Measurements from ENCODE around the gene NCAPG2. TPM values are rescaled to one million over a fixed set of nuclear protein-coding genes. Genes with fewer than 3 reads are reported as not detected.
A peak's percentile ranks its signal among the peaks of the same experiment; 100 is the strongest.

The NCAPG2 gene
- total and polyA plus RNA-seq, 4 experiments from 2014 or later = 7.2 to 17.9 (median 13.9) TPM

DNA sequence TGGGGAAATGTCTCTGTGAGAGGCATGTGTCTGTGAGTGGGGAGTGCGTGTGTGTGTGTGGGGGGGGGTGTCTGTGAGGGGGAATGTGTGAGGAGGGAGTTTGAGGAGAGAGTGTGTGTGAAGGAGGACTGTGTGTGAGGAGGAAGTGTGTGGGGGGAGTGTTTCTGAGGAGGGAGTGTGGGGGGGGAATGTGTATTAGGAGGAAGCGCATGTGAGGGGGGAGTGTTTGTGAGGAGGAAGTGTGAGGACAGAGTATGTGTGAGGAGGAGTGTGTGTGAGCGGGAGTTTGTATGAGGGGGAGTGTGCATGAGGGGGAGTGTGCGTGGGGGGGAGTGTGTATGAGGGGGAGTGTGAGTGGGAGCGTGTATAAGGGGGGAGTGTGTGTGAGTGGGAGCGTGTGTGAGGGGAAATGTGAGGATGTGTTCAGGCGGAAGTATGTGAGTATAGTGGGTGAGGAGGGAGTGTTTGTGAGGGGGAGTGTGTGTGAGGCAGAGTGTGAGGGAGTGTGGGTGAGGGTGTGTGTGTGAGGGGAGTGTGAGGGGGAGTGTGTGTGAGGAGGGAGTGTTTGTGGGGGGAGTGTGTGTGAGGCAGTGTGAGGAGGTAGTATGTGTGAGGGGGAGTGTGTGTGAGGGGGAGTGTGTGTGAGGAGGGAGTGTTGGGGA, 95.2 kb downstream of the NCAPG2 start:
- Histone ChIP-seq H3K27me3 (ENCODE audit: insufficient read depth, low read length) (no peaks in the 10 kb centered on the region), H3K4me1 (ENCODE audit: insufficient read depth, low read length) (no peaks in the 10 kb centered on the region), H3K9me3 (ENCODE audit: control insufficient read depth in 1 of 2, low read length in 2 of 2) (no peaks in the 10 kb centered on the region), H3K4me3 (ENCODE audit: low read length in 2 of 2) (no peak overlapping the region), H3K36me3 (ENCODE audit: insufficient read depth, low read length) (no peaks in the 10 kb centered on the region), H3K27ac (ENCODE audit: low read depth, low read length) (no peak overlapping the region)
- Mint-ChIP-seq H3K36me3 (no peaks in the 10 kb centered on the region), H3K4me3 (no peak overlapping the region), H3K27me3 (no peaks in the 10 kb centered on the region), H3K27ac (no peak overlapping the region), H3K9me3 (no peaks in the 10 kb centered on the region), H3K4me1 (peaks cover 0 to 10% (median 1%) of the 10 kb centered on the region in 4 donors)
- POLR2A ChIA-PET (ENCODE audit: partially characterized antibody) = no interaction called here
- DNase-seq = no peak
- intact Hi-C loops (cut with micrococcal nuclease) = no loop called here
- CTCF ChIA-PET (ENCODE audit: partially characterized antibody) = no interaction called here

DNA sequence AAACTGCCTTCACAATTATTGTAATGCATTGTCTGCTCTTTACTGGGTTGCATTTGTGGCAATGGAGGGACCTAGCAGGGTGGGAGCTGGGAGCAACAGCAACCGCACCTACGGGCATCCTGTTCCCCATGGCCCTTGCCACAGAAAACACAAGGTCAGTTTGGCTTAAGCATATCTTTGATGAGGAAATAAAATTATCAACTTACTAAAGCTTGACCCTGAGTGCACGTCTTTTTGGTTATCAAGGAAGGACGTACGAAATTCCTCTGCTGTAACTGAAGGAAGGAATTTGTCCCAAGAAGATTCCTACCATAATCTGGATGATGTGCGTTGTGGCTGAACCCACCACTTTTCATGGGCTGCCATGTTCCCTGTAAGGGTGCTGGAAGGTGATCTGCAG, 97.0 kb downstream of the NCAPG2 start:
- Mint-ChIP-seq H3K27ac (no peak overlapping the region), H3K27me3 (no peaks in the 10 kb centered on the region), H3K4me1 (no peaks in the 10 kb centered on the region), H3K4me3 (no peak overlapping the region), H3K36me3 (no peaks in the 10 kb centered on the region), H3K9me3 (no peaks in the 10 kb centered on the region)
- intact Hi-C loops (cut with micrococcal nuclease) = no loop called here
- Histone ChIP-seq H3K36me3 (ENCODE audit: insufficient read depth, low read length) (no peaks in the 10 kb centered on the region), H3K9me3 (ENCODE audit: control insufficient read depth in 1 of 2, low read length in 2 of 2) (no peaks in the 10 kb centered on the region), H3K27me3 (ENCODE audit: insufficient read depth, low read length) (no peaks in the 10 kb centered on the region), H3K27ac (ENCODE audit: low read depth, low read length) (no peak overlapping the region), H3K4me1 (ENCODE audit: insufficient read depth, low read length) (no peaks in the 10 kb centered on the region), H3K4me3 (ENCODE audit: low read length in 2 of 2) (no peak overlapping the region)
- ChIA-PET POLR2A (ENCODE audit: partially characterized antibody) (no interaction called here), CTCF (ENCODE audit: partially characterized antibody) (no interaction called here)
- no peak for DNase-seq

DNA sequence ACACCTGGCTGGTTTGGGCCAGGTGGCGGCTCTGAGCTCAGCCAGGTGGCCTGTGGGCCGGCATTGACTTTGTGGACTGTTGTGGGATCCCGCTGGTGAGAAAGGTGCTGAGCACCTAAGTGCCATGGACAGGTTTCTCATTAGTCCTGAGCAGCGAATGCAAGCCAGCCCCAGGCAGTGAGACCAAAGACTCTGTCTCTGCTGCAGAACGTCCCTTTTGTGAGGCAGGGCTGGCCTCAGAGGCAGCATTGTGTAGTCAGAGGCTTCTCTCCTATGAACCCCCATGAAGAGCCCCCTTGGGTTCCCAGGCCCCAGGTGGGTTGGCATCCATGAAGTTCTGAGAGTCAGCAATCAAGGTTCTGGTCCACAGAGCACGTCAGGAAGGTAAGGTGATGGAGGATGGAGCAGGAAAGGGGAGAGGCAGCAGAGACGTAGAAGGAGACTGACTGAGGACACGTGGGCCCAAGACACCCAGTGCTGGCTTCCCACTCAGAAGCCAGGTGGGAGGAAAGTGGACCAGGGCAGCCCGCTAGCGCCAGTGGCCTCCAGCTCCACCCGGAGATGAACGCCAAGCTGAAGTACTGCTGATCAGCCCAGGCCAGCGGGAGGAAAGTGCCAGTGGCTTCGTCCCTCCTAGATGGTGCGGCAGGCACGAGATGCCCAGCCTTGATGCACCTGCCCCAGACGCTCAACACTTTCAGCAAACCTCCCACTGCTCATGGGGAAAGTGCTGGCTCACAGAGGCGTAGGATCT, 97.8 kb downstream of the NCAPG2 start:
- intact Hi-C loops (cut with micrococcal nuclease) = no loop called here
- no peaks in the 10 kb centered on the region for H3K4me1 ChIP-seq (ENCODE audit: insufficient read depth, low read length)

DNA sequence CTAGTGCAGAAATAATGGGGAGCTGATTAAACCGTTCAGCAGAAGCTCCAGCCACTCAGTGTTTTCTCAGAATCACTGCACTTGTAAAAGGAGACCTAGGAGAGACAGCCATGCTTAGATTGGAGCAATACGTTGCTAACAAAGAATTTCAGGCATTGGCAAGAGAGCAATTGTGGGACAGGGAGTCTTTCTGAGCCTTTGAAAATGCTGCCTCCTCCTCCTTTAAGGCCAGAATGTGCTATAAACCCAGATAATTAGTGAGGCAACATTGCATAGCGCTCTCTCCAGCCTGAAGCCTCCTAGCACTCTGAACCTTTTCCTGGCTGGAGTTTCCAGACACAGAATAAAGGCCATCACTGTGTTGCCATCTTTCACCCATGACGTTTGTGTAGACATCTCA, 98.5 kb downstream of the NCAPG2 start:
- Histone ChIP-seq H3K9me3 (ENCODE audit: control insufficient read depth in 1 of 2, low read length in 2 of 2) (no peaks in the 10 kb centered on the region), H3K36me3 (ENCODE audit: insufficient read depth, low read length) (no peaks in the 10 kb centered on the region), H3K4me1 (ENCODE audit: insufficient read depth, low read length) (no peaks in the 10 kb centered on the region), H3K27me3 (ENCODE audit: insufficient read depth, low read length) (no peaks in the 10 kb centered on the region), H3K27ac (ENCODE audit: low read depth, low read length) (no peak overlapping the region), H3K4me3 (ENCODE audit: low read length in 2 of 2) (no peak overlapping the region)
- H3K27me3 Mint-ChIP-seq = no peaks in the 10 kb centered on the region
- H3K9me3 Mint-ChIP-seq = no peaks in the 10 kb centered on the region
- no peaks in the 10 kb centered on the region for H3K36me3 Mint-ChIP-seq
- no peak overlapping the region for H3K4me3 Mint-ChIP-seq
- H3K4me1 Mint-ChIP-seq = no peaks in the 10 kb centered on the region
- DNase-seq = no peak
- ChIA-PET CTCF (ENCODE audit: partially characterized antibody) (no interaction called here), POLR2A (ENCODE audit: partially characterized antibody) (no interaction called here)
- intact Hi-C loops (cut with micrococcal nuclease) = no loop called here
- H3K27ac Mint-ChIP-seq = peak overlapping the region in 1 of 7 donors; percentile 35

More for the DNA sequence above, 97.8 kb downstream of the NCAPG2 start:
- no peak overlapping the region for H3K27ac ChIP-seq (ENCODE audit: low read depth, low read length)
- Mint-ChIP-seq H3K36me3 (no peaks in the 10 kb centered on the region), H3K9me3 (no peaks in the 10 kb centered on the region), H3K27me3 (no peaks in the 10 kb centered on the region), H3K27ac (no peak overlapping the region), H3K4me3 (no peak overlapping the region), H3K4me1 (no peaks in the 10 kb centered on the region)
- POLR2A ChIA-PET (ENCODE audit: partially characterized antibody) = no interaction called here
- H3K9me3 ChIP-seq (ENCODE audit: control insufficient read depth in 1 of 2, low read length in 2 of 2) = no peaks in the 10 kb centered on the region
- no peak for DNase-seq
- CTCF ChIA-PET (ENCODE audit: partially characterized antibody) = no interaction called here
- H3K36me3 ChIP-seq (ENCODE audit: insufficient read depth, low read length) = no peaks in the 10 kb centered on the region
- no peak overlapping the region for H3K4me3 ChIP-seq (ENCODE audit: low read length in 2 of 2)
- H3K27me3 ChIP-seq (ENCODE audit: insufficient read depth, low read length) = no peaks in the 10 kb centered on the region

DNA sequence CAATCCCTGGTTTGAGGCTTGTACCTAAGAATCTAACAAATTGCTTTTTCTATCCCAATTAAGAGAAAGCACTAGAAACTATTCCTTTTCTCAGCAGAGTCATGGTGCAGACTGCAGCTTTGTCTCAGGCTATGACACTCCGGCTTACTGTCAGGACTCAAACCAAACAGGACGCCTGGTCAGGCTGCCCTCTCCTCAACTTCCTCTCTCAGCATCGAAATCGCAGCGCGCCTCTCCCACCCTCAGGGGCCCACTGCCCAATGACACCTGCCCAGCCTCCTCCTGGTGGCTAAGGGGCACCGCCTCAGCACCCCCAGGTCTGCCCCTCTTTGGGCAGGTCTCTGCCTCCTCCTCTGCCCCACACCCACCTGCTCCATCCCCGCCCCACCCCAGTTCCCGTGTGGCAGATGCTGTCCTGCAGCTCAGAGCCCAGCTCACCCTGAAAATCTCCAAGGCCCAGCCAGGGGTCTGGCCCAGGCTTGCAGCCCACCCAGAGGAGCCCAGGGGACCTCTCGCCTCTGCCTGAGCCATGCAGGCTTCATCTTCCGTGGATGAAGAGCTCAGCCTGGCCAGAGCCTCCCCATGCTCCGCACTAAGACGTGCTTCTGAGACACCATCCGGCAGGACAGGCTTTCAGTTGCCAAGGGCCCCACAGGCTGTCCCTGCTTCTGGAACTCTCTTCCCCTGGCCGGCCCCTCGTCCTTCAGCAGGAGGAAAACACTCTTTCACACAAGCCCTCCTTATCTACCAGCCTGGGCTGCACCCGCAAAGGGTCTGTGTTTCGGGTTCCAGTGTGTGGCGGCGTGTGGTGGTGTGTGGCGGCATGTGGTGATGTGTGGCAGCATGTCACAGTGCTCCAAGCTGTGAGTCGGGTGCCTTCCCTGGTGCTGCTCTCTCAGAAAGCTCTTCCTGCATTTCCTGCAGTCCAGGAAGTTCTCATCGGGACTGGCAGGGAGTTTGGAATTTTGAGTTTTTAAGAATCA, 100.5 kb downstream of the NCAPG2 start:
- CTCF ChIA-PET (ENCODE audit: partially characterized antibody) = no interaction called here
- intact Hi-C loops (cut with micrococcal nuclease) = no loop called here
- H3K9me3 Mint-ChIP-seq = no peaks in the 10 kb centered on the region
- Histone ChIP-seq H3K4me3 (ENCODE audit: low read length in 2 of 2) (no peak overlapping the region), H3K36me3 (ENCODE audit: insufficient read depth, low read length) (no peaks in the 10 kb centered on the region), H3K9me3 (ENCODE audit: control insufficient read depth in 1 of 2, low read length in 2 of 2) (no peaks in the 10 kb centered on the region), H3K27me3 (ENCODE audit: insufficient read depth, low read length) (no peaks in the 10 kb centered on the region), H3K4me1 (ENCODE audit: insufficient read depth, low read length) (no peaks in the 10 kb centered on the region), H3K27ac (ENCODE audit: low read depth, low read length) (no peak overlapping the region)
- no peak overlapping the region for H3K4me3 Mint-ChIP-seq
- H3K27me3 Mint-ChIP-seq = no peaks in the 10 kb centered on the region
- H3K36me3 Mint-ChIP-seq = no peaks in the 10 kb centered on the region
- H3K27ac Mint-ChIP-seq = peak overlapping the region in 1 of 7 donors; percentile 35
- DNase-seq = no peak
- H3K4me1 Mint-ChIP-seq = no peaks in the 10 kb centered on the region
- POLR2A ChIA-PET (ENCODE audit: partially characterized antibody) = no interaction called here

DNA sequence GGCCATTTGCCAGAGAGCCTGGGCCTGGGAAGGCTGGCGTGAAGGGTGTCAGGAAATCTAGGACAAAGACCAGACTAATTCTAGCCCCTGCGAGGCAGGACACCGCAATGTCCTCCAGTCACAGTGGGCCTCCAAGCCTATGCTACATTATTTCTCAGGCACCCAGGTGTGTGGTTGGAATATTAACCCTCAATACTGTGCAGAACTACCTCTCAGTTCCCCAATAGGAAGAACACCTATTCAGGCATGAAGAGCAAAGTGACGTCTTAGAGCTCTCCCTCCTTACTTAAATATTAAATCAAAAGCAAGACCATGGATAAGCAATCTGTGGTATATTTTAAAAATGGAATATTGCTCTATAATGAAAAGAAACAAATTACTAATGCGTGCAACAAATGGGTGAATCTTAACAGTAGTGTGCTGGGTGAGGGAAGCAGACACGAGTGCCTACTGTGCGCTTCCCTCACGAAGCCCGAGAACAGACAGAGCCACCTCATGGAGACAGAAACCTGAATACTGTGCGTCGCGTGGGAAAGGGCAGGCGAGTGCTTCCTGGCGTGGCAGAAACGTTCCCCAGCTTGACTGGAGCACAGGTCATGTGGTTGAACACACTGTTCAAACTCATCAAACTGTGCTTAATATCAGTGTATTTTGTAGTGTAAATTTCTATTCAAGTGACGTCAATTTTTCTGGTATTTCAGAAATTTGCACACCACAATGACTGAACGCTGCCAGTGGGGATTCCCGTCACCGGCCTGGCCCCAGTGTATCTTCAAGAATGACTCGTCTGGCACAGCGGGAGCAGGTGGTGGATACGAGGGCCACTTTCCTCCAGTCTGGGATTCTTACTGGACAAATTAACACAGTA, 101.5 kb downstream of the NCAPG2 start:
- intact Hi-C loops (cut with micrococcal nuclease) = no loop called here
- H3K9me3 ChIP-seq (ENCODE audit: control insufficient read depth in 1 of 2, low read length in 2 of 2) = no peaks in the 10 kb centered on the region
- H3K27me3 ChIP-seq (ENCODE audit: insufficient read depth, low read length) = no peaks in the 10 kb centered on the region
- no peak for DNase-seq
- H3K36me3 ChIP-seq (ENCODE audit: insufficient read depth, low read length) = no peaks in the 10 kb centered on the region
- H3K4me1 ChIP-seq (ENCODE audit: insufficient read depth, low read length) = no peaks in the 10 kb centered on the region
- H3K4me1 Mint-ChIP-seq = no peaks in the 10 kb centered on the region
- ChIA-PET POLR2A (ENCODE audit: partially characterized antibody) (no interaction called here), CTCF (ENCODE audit: partially characterized antibody) (no interaction called here)
- H3K4me3 Mint-ChIP-seq = no peak overlapping the region
- no peaks in the 10 kb centered on the region for H3K27me3 Mint-ChIP-seq
- H3K36me3 Mint-ChIP-seq = no peaks in the 10 kb centered on the region
- no peaks in the 10 kb centered on the region for H3K9me3 Mint-ChIP-seq
- H3K27ac ChIP-seq (ENCODE audit: low read depth, low read length) = no peak overlapping the region
- H3K27ac Mint-ChIP-seq = peak overlapping the region in 1 of 7 donors; percentile 7
- no peak overlapping the region for H3K4me3 ChIP-seq (ENCODE audit: low read length in 2 of 2)

Measured in CD4-positive, alpha-beta memory T cell (primary cell).